HG03469 (cell line): ENCODE measurements around the gene SUGCT.
"Not testable (repeated sequence)": the region's sequence is repeated elsewhere in the genome, so short reads cannot be mapped to it uniquely, and the experiment has no call there.

Experiments used
- ATAC-seq: cut with Tn5 transposase; IDR thresholded peaks from one replicate; pipeline ENCODE4 v1.9.1; 2021; ENCODE audit warnings: mild to moderate bottlenecking, moderate library complexity, moderate number of reproducible peaks; ENCODE audit not compliant: unreplicated experiment

SUGCT gene

GRCh38 chr7:40602351-40602750, 467.5 kb downstream of the SUGCT start:
- not testable (repeated sequence) for ATAC-seq

- peak; percentile 60 for ATAC-seq
These were observed 470.0 kb downstream of the SUGCT start for GRCh38 chr7:40604601-40605438.

- no peak for ATAC-seq
These were observed 473.7 kb downstream of the SUGCT start for GRCh38 chr7:40608321-40609075.

- no peak for ATAC-seq
These were observed 475.7 kb downstream of the SUGCT start for GRCh38 chr7:40610461-40610860.

GRCh38 chr7:40611095-40611871, 476.5 kb downstream of the SUGCT start:
- no peak for ATAC-seq

- no peak for ATAC-seq
These were observed 477.5 kb downstream of the SUGCT start for GRCh38 chr7:40612298-40612697.

GRCh38 chr7:40619647-40620046, 484.8 kb downstream of the SUGCT start:
- ATAC-seq = no peak

GRCh38 chr7:40621592-40621998, 486.8 kb downstream of the SUGCT start:
- no peak for ATAC-seq

GRCh38 chr7:40622941-40623501, 488.2 kb downstream of the SUGCT start:
- no peak for ATAC-seq

GRCh38 chr7:40623863-40624262, 489.1 kb downstream of the SUGCT start:
- no peak for ATAC-seq

GRCh38 chr7:40627361-40627760, 492.6 kb downstream of the SUGCT start:
- ATAC-seq = not testable (repeated sequence)

GRCh38 chr7:40629891-40630290, 495.1 kb downstream of the SUGCT start:
- ATAC-seq = no peak

- no peak for ATAC-seq
These were observed 499.3 kb downstream of the SUGCT start for GRCh38 chr7:40634118-40634517.

- ATAC-seq = no peak
These were observed 503.9 kb downstream of the SUGCT start for GRCh38 chr7:40638545-40639320.

- no peak for ATAC-seq
These were observed 505.8 kb downstream of the SUGCT start for GRCh38 chr7:40640566-40640965.

- no peak for ATAC-seq
These were observed 506.9 kb downstream of the SUGCT start for GRCh38 chr7:40641701-40642100.

- no peak for ATAC-seq
These were observed 508.9 kb downstream of the SUGCT start for GRCh38 chr7:40643664-40644063.

- no peak for ATAC-seq
These were observed 509.8 kb downstream of the SUGCT start for GRCh38 chr7:40644454-40645188.

GRCh38 chr7:40645197-40645596, 510.4 kb downstream of the SUGCT start:
- no peak for ATAC-seq

GRCh38 chr7:40646717-40647116, 511.9 kb downstream of the SUGCT start:
- ATAC-seq = no peak
